ENCODE results near the gene IL1RAPL1. TPM values are rescaled to one million over a fixed set of nuclear protein-coding genes. Genes with fewer than 3 reads are reported as not detected.
"Not testable (repeated sequence)": the region's sequence is repeated elsewhere in the genome, so short reads cannot be mapped to it uniquely, and the experiment has no call there.

The IL1RAPL1 gene
- total RNA-seq, 3 donors from 2014 or later = 0.34 to 0.79 TPM; not detected in 1

- Histone ChIP-seq H3K4me1 (ENCODE audit: low read depth) (no peaks in the 10 kb centered on the region), H3K4me3 (no peak overlapping the region), H3K36me3 (ENCODE audit: low read depth) (no peaks in the 10 kb centered on the region), H3K9me3 (no peaks in the 10 kb centered on the region)
- intact Hi-C loops (cut with DNase I, micrococcal nuclease) = no loop called here
- ATAC-seq = no peak
- DNase-seq = no peak
- no peak for TF ChIP-seq CTCF (IDR thresholded peaks at IDR 0.05)
Observed at GRCh38 chrX:28757290-28757689, 170.0 kb downstream of the IL1RAPL1 start.

GRCh38 chrX:28766561-28766960, 179.3 kb downstream of the IL1RAPL1 start:
- intact Hi-C loops (cut with DNase I, micrococcal nuclease); DNase-seq; H3K4me3 ChIP-seq; ATAC-seq; H3K9me3 ChIP-seq; H3K36me3 ChIP-seq (ENCODE audit: low read depth); H3K4me1 ChIP-seq (ENCODE audit: low read depth): not testable (repeated sequence)

GRCh38 chrX:28773807-28774206, 186.6 kb downstream of the IL1RAPL1 start:
- no peaks in the 10 kb centered on the region for H3K4me1 ChIP-seq (ENCODE audit: low read depth)
- H3K36me3 ChIP-seq (ENCODE audit: low read depth) = no peaks in the 10 kb centered on the region
- ATAC-seq = no peak
- no peak for DNase-seq
- no peak overlapping the region for H3K4me3 ChIP-seq
- TF ChIP-seq CTCF (IDR thresholded peaks at IDR 0.05) = no peak
- no peaks in the 10 kb centered on the region for H3K9me3 ChIP-seq
- intact Hi-C loops (cut with DNase I, micrococcal nuclease) = no loop called here

- Histone ChIP-seq H3K4me1 (ENCODE audit: low read depth) (no peaks in the 10 kb centered on the region), H3K36me3 (ENCODE audit: low read depth) (no peaks in the 10 kb centered on the region), H3K9me3 (no peaks in the 10 kb centered on the region), H3K4me3 (no peak overlapping the region)
- DNase-seq = no peak
- intact Hi-C loops (cut with DNase I, micrococcal nuclease) = no loop called here
- no peak for ATAC-seq
- TF ChIP-seq CTCF (IDR thresholded peaks at IDR 0.05) = no peak
Observed at GRCh38 chrX:28787206-28787605, 200.0 kb downstream of the IL1RAPL1 start.

- DNase-seq; ATAC-seq; H3K4me3 ChIP-seq; H3K4me1 ChIP-seq (ENCODE audit: low read depth); H3K9me3 ChIP-seq; intact Hi-C loops (cut with DNase I, micrococcal nuclease); H3K36me3 ChIP-seq (ENCODE audit: low read depth): not testable (repeated sequence)
Observed at GRCh38 chrX:28800671-28801070, 213.4 kb downstream of the IL1RAPL1 start.

- intact Hi-C loops (cut with DNase I, micrococcal nuclease) = no loop called here
- H3K4me1 ChIP-seq (ENCODE audit: low read depth) = no peaks in the 10 kb centered on the region
- H3K4me3 ChIP-seq = no peak overlapping the region
- no peak for DNase-seq
- TF ChIP-seq CTCF (IDR thresholded peaks at IDR 0.05) = no peak
- no peaks in the 10 kb centered on the region for H3K36me3 ChIP-seq (ENCODE audit: low read depth)
- ATAC-seq = no peak
- H3K9me3 ChIP-seq = no peaks in the 10 kb centered on the region
Observed at GRCh38 chrX:28802625-28803024, 215.4 kb downstream of the IL1RAPL1 start.

GRCh38 chrX:28835991-28836390, 248.7 kb downstream of the IL1RAPL1 start:
- Histone ChIP-seq H3K36me3 (ENCODE audit: low read depth) (no peaks in the 10 kb centered on the region), H3K9me3 (no peaks in the 10 kb centered on the region), H3K4me1 (ENCODE audit: low read depth) (no peaks in the 10 kb centered on the region), H3K4me3 (no peak overlapping the region)
- ATAC-seq (no peak), DNase-seq (no peak)
- intact Hi-C loops (cut with DNase I, micrococcal nuclease) = no loop called here
- TF ChIP-seq CTCF (IDR thresholded peaks at IDR 0.05) = no peak

All from mucosa of descending colon (tissue), 3 donors.